Astrocyte of the spinal cord (primary cell): ENCODE results near the gene DUSP3.

ENCODE experiments used
- DNase-seq: peaks from one replicate; pipeline ENCODE4 v3.0.0; 2011; ENCODE audit warnings: low read depth, low spot score
- H3K4me3 ChIP-seq: 2 replicates; pipeline ENCODE4 v1.5.1; 2011; ENCODE audit warnings: low read depth, mild to moderate bottlenecking, low read length, moderate library complexity
- CTCF ChIP-seq: IDR thresholded peaks from 2 replicates; pipeline ENCODE4 v1.5.1; 2012; ENCODE audit warnings: low read depth, mild to moderate bottlenecking, low read length, inconsistent platforms
- in situ Hi-C: cut with HindIII; loops from 2 replicates; pipeline ENCODE4 v1.10.0; 2017; ENCODE audit warnings: low sequenced_read_pairs

DUSP3 gene

GRCh38 chr17:43767053-43767712 lies 11.6 kb downstream of the DUSP3 start:
- in situ Hi-C loops: no loop called here
- no peak for TF ChIP-seq CTCF
- H3K4me3 ChIP-seq: no peak overlapping the region
- DNase-seq: no peak

- peak; percentile 20 for DNase-seq
- no peak overlapping the region for H3K4me3 ChIP-seq
- TF ChIP-seq CTCF: peak; percentile 86
- in situ Hi-C loops: no loop called here
Measured at GRCh38 chr17:43766413-43767052, 12.2 kb downstream of the DUSP3 start.

- peak; percentile 92 for DNase-seq
- in situ Hi-C loops: no loop called here
- no peak overlapping the region for H3K4me3 ChIP-seq
- peak; percentile 98 for TF ChIP-seq CTCF
Measured at GRCh38 chr17:43760254-43760852, 18.4 kb downstream of the DUSP3 start.

GRCh38 chr17:43759836-43760235 lies 18.9 kb downstream of the DUSP3 start:
- H3K4me3 ChIP-seq: no peak overlapping the region
- in situ Hi-C loops: loop anchor here (10.0 kb wide), 1 partner anchor 65 kb away; no protein-coding TSS in a partner anchor
- no peak for DNase-seq
- no peak for TF ChIP-seq CTCF

- no peak for DNase-seq
- in situ Hi-C loops: loop anchor here (10.0 kb wide), 1 partner anchor 64 kb away; no protein-coding TSS in a partner anchor
- TF ChIP-seq CTCF: no peak
- no peak within 1 kb of the TSS for H3K4me3 ChIP-seq
Measured at GRCh38 chr17:43758497-43759174, 20.1 kb downstream of the DUSP3 start, which contains the start of gene SOST. Gene SOST, minus strand, starts transcription at chr17:43758791. Its CDS starts 50 bp downstream, at chr17:43758741.

- no peak for TF ChIP-seq CTCF
- in situ Hi-C loops: loop anchor here (10.0 kb wide), 1 partner anchor 63 kb away; no protein-coding TSS in a partner anchor
- DNase-seq: no peak
- H3K4me3 ChIP-seq: no peak overlapping the region
Measured at GRCh38 chr17:43758086-43758485, 20.7 kb downstream of the DUSP3 start.
